OCI-LY1 (cell line): Measurements from ENCODE around the gene HAUS7.

Experiments used
- EZH2 ChIP-seq: fragments of 200-600 bp; sonication (generic), shearing (Covaris generic); IDR thresholded peaks from 2 replicates; pipeline ENCODE4 v1.8.0; 2017; ENCODE audit warnings: borderline replicate concordance, mixed run types, mild to moderate bottlenecking, antibody characterized with exemption, low read length, moderate library complexity, mixed read lengths
- TF ChIP-seq, protein P1 (sequence below): fragments of 200-600 bp; sonication (generic), shearing (Covaris generic); IDR thresholded peaks from 2 replicates; pipeline ENCODE4 v1.5.1; 2017; ENCODE audit warnings: mild to moderate bottlenecking, antibody characterized with exemption, low read length, moderate library complexity, mixed read lengths

DNA sequence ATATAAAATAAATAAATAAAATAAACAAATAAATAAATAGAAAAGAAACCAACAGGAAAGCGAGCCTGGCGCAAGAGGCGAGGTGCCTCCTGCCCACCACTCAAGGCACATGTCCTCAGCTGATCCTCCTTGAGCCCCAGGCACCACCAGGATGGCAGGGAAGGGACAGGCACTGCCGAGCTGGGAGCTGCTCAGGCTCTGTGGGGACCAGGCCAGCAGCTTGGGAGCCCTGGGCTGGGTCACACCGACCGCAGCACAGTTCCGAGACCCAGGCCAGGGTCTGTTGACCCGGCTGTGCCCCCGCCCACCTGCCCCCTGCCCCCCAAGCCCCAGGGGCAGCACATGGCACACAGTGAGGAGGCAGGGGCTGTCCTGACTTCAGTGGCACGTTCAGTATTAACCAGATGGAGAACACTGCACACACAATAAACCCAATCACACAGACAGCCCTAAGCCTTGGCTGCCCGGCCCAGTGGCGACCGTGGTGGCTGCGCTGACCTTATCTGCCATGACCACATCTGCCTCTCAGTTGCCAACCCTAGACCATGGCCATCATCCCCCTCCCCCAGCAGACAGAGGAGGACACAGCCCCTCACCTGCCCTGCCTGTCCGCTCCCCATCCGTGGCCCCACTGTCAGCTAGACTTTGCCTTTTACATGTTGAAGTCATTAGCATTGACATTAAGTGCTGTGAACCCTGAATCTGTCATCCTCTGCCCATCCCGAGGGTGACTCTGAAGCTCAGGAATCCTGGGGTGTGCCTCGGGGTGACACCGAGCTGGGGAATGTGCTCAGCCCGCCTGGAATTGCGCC is 21.6 kb downstream of the HAUS7 start:
- TF ChIP-seq, protein P1, sequence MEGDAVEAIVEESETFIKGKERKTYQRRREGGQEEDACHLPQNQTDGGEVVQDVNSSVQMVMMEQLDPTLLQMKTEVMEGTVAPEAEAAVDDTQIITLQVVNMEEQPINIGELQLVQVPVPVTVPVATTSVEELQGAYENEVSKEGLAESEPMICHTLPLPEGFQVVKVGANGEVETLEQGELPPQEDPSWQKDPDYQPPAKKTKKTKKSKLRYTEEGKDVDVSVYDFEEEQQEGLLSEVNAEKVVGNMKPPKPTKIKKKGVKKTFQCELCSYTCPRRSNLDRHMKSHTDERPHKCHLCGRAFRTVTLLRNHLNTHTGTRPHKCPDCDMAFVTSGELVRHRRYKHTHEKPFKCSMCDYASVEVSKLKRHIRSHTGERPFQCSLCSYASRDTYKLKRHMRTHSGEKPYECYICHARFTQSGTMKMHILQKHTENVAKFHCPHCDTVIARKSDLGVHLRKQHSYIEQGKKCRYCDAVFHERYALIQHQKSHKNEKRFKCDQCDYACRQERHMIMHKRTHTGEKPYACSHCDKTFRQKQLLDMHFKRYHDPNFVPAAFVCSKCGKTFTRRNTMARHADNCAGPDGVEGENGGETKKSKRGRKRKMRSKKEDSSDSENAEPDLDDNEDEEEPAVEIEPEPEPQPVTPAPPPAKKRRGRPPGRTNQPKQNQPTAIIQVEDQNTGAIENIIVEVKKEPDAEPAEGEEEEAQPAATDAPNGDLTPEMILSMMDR, result no peak
- TF ChIP-seq EZH2, result no peak
